SK-N-SH treated with all-trans-retinoic acid at 6 μM for 48 hours (cell line): ENCODE data around the gene CA5A.

ENCODE experiments used
- ATAC-seq: fragments of 200-7000 bp; cut with Tn5 transposase; 3 replicates; pipeline ENCODE4 v1.9.1; 2020; ENCODE audit warnings: mild to moderate bottlenecking, moderate library complexity
- ARNTL ChIP-seq: fragments of 450-650 bp; formaldehyde crosslinking; IDR thresholded peaks from 2 replicates; pipeline ENCODE4 v1.5.0; 2020; ENCODE audit warnings: low read depth, mild to moderate bottlenecking, moderate library complexity, borderline replicate concordance
- BACH2 ChIP-seq: fragments of 250-450 bp; sonication (Bioruptor Pico); IDR thresholded peaks from 2 replicates; pipeline ENCODE4 v1.9.0; 2021; ENCODE audit warnings: mild to moderate bottlenecking, borderline replicate concordance
- CREB5 ChIP-seq: fragments of 250-450 bp; sonication (Bioruptor Pico); IDR thresholded peaks from 2 replicates; pipeline ENCODE4 v1.5.1; 2020; ENCODE audit warnings: low read depth, mild to moderate bottlenecking, moderate library complexity
- CSDC2 ChIP-seq: fragments of 250-450 bp; sonication (Bioruptor Pico); IDR thresholded peaks from 2 replicates; pipeline ENCODE4 v1.5.0; 2020; ENCODE audit warnings: mild to moderate bottlenecking, moderate library complexity
- CSRNP3 ChIP-seq: fragments of 250-450 bp; sonication (Bioruptor Pico); IDR thresholded peaks from 2 replicates; pipeline ENCODE4 v1.5.1; 2021; ENCODE audit warnings: mild to moderate bottlenecking, moderate library complexity
- ESRRG ChIP-seq: fragments of 250-450 bp; sonication (Bioruptor Pico); IDR thresholded peaks from 2 replicates; pipeline ENCODE4 v1.6.1; 2021; ENCODE audit warnings: mild to moderate bottlenecking
- GLIS3 ChIP-seq: fragments of 250-450 bp; sonication (Bioruptor Pico); IDR thresholded peaks from 2 replicates; pipeline ENCODE4 v1.5.0; 2020; ENCODE audit warnings: mild to moderate bottlenecking, moderate library complexity
- OSR1 ChIP-seq: fragments of 250-450 bp; sonication (Bioruptor Pico); IDR thresholded peaks from 2 replicates; pipeline ENCODE4 v1.8.0; 2022; ENCODE audit warnings: moderate library complexity, mild to moderate bottlenecking, inconsistent platforms
- PATZ1 ChIP-seq: fragments of 250-450 bp; sonication (Bioruptor Pico); IDR thresholded peaks from 2 replicates; pipeline ENCODE4 v1.8.0; 2020; ENCODE audit warnings: mild to moderate bottlenecking, moderate library complexity, borderline replicate concordance
- POU6F1 ChIP-seq: fragments of 250-450 bp; sonication (Bioruptor Pico); IDR thresholded peaks from 2 replicates; pipeline ENCODE4 v1.8.0; 2021; ENCODE audit warnings: low read depth, mild to moderate bottlenecking, moderate library complexity, borderline replicate concordance
- PPARA ChIP-seq: fragments of 250-450 bp; sonication (Bioruptor Pico); IDR thresholded peaks from 2 replicates; pipeline ENCODE4 v1.5.0; 2020; ENCODE audit warnings: mild to moderate bottlenecking, borderline replicate concordance
- RARB ChIP-seq: fragments of 250-450 bp; sonication (Bioruptor Pico); IDR thresholded peaks from 2 replicates; pipeline ENCODE4 v1.8.0; 2021; ENCODE audit warnings: mild to moderate bottlenecking, moderate library complexity
- SNAI2 ChIP-seq: fragments of 250-450 bp; sonication (Bioruptor Pico); IDR thresholded peaks from 2 replicates; pipeline ENCODE4 v1.5.0; 2020; ENCODE audit warnings: mild to moderate bottlenecking, moderate library complexity
- TCF4 ChIP-seq: fragments of 250-450 bp; sonication (Bioruptor Pico); IDR thresholded peaks from 2 replicates; pipeline ENCODE4 v1.8.0; 2021; ENCODE audit warnings: mild to moderate bottlenecking, moderate library complexity, borderline replicate concordance
- TOX ChIP-seq: fragments of 250-450 bp; sonication (Bioruptor Pico); IDR thresholded peaks from 2 replicates; pipeline ENCODE4 v1.8.0; 2021; ENCODE audit warnings: mild to moderate bottlenecking, moderate library complexity, borderline replicate concordance
- ZFP3 ChIP-seq: fragments of 250-450 bp; sonication (Bioruptor Pico); IDR thresholded peaks from 2 replicates; pipeline ENCODE4 v1.5.0; 2020; ENCODE audit warnings: mild to moderate bottlenecking, moderate library complexity
- ZFP30 ChIP-seq: fragments of 450-650 bp; formaldehyde crosslinking; IDR thresholded peaks from 2 replicates; pipeline ENCODE4 v1.5.0; 2022; ENCODE audit warnings: mild to moderate bottlenecking, moderate library complexity
- ZNF70 ChIP-seq: fragments of 450-650 bp; formaldehyde crosslinking; IDR thresholded peaks from 2 replicates; pipeline ENCODE4 v1.5.0; 2020; ENCODE audit warnings: mild to moderate bottlenecking, moderate library complexity
- ZNF8 ChIP-seq: fragments of 450-650 bp; formaldehyde crosslinking; IDR thresholded peaks from 2 replicates; pipeline ENCODE4 v1.5.0; 2020; ENCODE audit warnings: mild to moderate bottlenecking, moderate library complexity

Gene CA5A

GRCh38 chr16:87839542-87840270 lies 96.6 kb downstream of the CA5A start:
- no peak for TF ChIP-seq ZNF8 (CRISPR knock-in tag)
- no peak for TF ChIP-seq ZNF70 (CRISPR knock-in tag)
- TF ChIP-seq GLIS3 = no peak
- TF ChIP-seq OSR1 (CRISPR knock-in tag) = no peak
- TF ChIP-seq ESRRG (CRISPR knock-in tag) = no peak
- no peak for TF ChIP-seq CSDC2 (CRISPR knock-in tag)
- TF ChIP-seq PPARA = no peak
- TF ChIP-seq POU6F1 (CRISPR knock-in tag) = no peak
- TF ChIP-seq ZFP3 = no peak
- no peak for TF ChIP-seq TOX
- no peak for TF ChIP-seq SNAI2 (CRISPR knock-in tag)
- TF ChIP-seq, all 23 proteins: peak for 0
- no peak for ATAC-seq

- TF ChIP-seq BACH2 (CRISPR knock-in tag) (no peak), ZFP30 (CRISPR knock-in tag) (no peak), CREB5 (no peak), CSDC2 (CRISPR knock-in tag) (no peak), PPARA (no peak), ARNTL (CRISPR knock-in tag) (no peak), ZNF8 (CRISPR knock-in tag) (no peak), PATZ1 (CRISPR knock-in tag) (no peak), SNAI2 (CRISPR knock-in tag) (no peak), ZFP3 (no peak), TOX (no peak), RARB (CRISPR knock-in tag) (no peak), OSR1 (CRISPR knock-in tag) (no peak), POU6F1 (CRISPR knock-in tag) (no peak), TCF4 (CRISPR knock-in tag) (no peak), CSRNP3 (CRISPR knock-in tag) (no peak)
- no peak for ATAC-seq
Observed at GRCh38 chr16:87838643-87839541, 97.4 kb downstream of the CA5A start.
